Stimulated activated CD4-positive, alpha-beta T cell treated with anti-CD3 and anti-CD28 coated beads, Interleukin-12 subunit alpha, Interleukin-12 subunit beta, amount 100 ng/mL, for 4 hours (primary cell): ENCODE measurements around the gene PHTF1.
"Not testable (repeated sequence)": the region's sequence is repeated elsewhere in the genome, so short reads cannot be mapped to it uniquely, and the experiment has no call there.

Experiments
- DNase-seq: peaks from one replicate; pipeline ENCODE4 v3.0.0-alpha.2; 2020

Gene PHTF1

GRCh38 chr1:113770031-113770430, 10.7 kb upstream of the PHTF1 start:
- no peak for DNase-seq

- DNase-seq: no peak
These were observed 10.3 kb upstream of the PHTF1 start for GRCh38 chr1:113769601-113769970.

- DNase-seq: no peak
These were observed 9.8 kb upstream of the PHTF1 start for GRCh38 chr1:113768916-113769600.

- no peak for DNase-seq
These were observed 6.3 kb upstream of the PHTF1 start for GRCh38 chr1:113765306-113766230.

- DNase-seq: no peak
These were observed 4.4 kb upstream of the PHTF1 start for GRCh38 chr1:113763661-113764060.

GRCh38 chr1:113761937-113762336, 2.7 kb upstream of the PHTF1 start:
- no peak for DNase-seq

GRCh38 chr1:113760102-113761080, 1.1 kb upstream of the PHTF1 start:
- DNase-seq: no peak

- peak; percentile 48 for DNase-seq
These were observed 504 bp downstream of the PHTF1 start for GRCh38 chr1:113758631-113759332.

- no peak for DNase-seq
These were observed 2.8 kb downstream of the PHTF1 start for GRCh38 chr1:113756461-113756860.

- not testable (repeated sequence) for DNase-seq
These were observed 6.0 kb downstream of the PHTF1 start for GRCh38 chr1:113753333-113753732.

GRCh38 chr1:113751516-113751915, 7.8 kb downstream of the PHTF1 start:
- DNase-seq: no peak

GRCh38 chr1:113751114-113751513, 8.2 kb downstream of the PHTF1 start:
- no peak for DNase-seq

- DNase-seq: no peak
These were observed 9.9 kb downstream of the PHTF1 start for GRCh38 chr1:113749402-113749801.

- no peak for DNase-seq
These were observed 11.9 kb downstream of the PHTF1 start for GRCh38 chr1:113747376-113747775.

GRCh38 chr1:113745425-113745824, 13.9 kb downstream of the PHTF1 start:
- no peak for DNase-seq

GRCh38 chr1:113744114-113744513, 15.2 kb downstream of the PHTF1 start:
- no peak for DNase-seq

- no peak for DNase-seq
These were observed 16.8 kb downstream of the PHTF1 start for GRCh38 chr1:113742515-113742914.

GRCh38 chr1:113734357-113735055, 24.8 kb downstream of the PHTF1 start:
- no peak for DNase-seq

GRCh38 chr1:113732802-113733201, 26.5 kb downstream of the PHTF1 start:
- no peak for DNase-seq

- DNase-seq: no peak
These were observed 38.3 kb downstream of the PHTF1 start for GRCh38 chr1:113721010-113721409.

GRCh38 chr1:113718621-113719020, 40.7 kb downstream of the PHTF1 start:
- not testable (repeated sequence) for DNase-seq

- DNase-seq: not testable (repeated sequence)
These were observed 41.8 kb downstream of the PHTF1 start for GRCh38 chr1:113717506-113717905.
